Islet precursor cell (in vitro differentiated cells): Measurements from ENCODE around the gene BCAR1.
"Not testable (repeated sequence)": the region's sequence is repeated elsewhere in the genome, so short reads cannot be mapped to it uniquely, and the experiment has no call there.

ENCODE experiments used
- DNase-seq: peaks from one replicate; pipeline ENCODE4 v3.0.0-alpha.2; 2018

Gene BCAR1

DNA sequence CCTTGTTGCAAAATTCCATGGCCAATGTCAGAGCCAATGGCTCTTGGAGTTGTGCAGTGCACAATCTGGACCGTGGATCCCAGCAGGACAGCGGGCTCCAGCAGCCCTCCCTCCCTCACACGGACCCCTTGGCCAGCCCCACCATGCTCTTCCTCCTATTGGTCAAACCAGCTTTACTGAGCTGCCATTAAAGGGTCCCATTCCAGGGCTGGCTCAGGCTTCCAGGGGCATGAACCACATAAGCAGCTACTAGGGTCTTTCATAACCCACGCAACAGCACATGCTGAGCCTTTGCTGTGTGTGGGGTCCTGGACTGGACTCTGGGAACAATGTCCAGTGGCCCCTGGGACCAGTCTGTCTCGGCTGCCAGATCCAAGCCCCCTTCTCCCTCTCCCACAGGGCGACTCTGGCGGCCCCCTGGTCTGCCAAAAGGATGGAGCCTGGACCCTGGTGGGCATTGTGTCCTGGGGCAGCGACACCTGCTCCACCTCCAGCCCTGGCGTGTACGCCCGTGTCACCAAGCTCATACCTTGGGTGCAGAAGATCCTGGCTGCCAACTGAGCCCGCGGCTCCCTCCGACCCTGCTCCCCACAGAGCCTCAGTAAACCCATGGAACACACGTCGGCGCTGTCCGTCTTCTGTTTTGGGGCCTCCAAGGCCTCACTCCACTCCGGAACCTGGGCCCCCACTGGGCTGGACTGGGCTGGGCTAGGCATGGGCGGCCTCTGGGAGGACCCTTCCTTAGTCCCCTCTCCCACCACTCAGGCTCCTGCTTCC, 26.9 kb downstream of the BCAR1 start:
- peak; percentile 60 for DNase-seq

DNA sequence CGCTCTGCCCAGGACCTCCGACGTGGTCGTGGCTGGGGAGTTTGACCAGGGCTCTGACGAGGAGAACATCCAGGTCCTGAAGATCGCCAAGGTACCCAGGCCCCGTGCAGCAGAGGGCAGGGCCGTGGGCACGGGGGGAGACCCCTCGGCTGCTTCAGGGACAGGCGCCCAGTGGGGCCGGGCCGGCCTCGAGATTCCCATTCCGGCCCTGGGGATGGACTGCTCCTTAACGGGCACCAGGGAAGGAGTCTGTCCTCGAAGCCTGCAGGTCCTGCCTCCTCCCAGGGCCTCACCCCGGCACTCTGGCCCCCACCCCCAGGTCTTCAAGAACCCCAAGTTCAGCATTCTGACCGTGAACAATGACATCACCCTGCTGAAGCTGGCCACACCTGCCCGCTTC, 28.3 kb downstream of the BCAR1 start:
- DNase-seq: not testable (repeated sequence)

DNA sequence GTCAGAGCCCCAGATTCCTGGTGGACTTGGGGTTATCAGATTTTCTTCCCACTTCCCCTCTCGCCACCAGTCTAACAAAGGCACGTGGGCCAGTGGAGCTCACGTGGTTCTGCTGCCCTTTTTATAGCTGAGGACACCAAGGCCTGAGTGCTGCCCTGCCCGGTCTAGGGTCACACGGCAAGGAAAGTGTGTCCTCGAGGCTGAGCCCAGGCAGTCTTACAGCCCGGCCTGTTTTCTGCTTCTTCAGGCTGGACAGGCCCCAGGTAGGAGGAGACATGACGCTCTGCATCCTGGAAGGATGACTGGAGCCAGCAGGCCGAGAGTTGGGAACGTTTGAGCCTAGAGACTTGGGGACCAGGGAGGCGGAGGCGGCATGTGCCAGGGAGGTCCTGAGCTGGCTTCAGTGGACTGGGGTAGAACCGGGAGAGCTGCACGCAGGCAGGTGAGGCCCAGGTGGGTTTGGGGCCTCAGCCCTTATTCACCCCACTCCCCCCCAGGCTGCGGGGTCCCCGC, 29.1 kb downstream of the BCAR1 start:
- DNase-seq: no peak

DNA sequence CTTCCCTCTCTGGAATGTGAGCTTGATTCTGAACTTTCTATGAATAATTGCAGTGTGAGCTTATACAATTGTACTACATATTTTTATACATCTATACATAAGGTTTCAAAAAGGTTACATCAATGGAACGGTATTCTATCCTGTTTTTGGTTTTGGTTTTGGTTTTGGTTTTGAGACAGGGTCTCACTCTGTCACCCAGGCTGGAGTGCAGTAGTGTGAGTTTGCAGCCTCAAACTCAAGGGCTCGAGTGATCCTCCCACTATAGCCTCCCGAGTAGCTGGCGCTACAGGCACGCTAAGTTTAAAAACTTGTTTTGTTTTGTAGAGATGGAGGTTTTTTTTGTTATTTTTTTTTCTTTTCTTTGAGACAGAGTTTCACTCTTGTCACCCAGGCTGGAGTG, 31.6 kb downstream of the BCAR1 start:
- no peak for DNase-seq

DNA sequence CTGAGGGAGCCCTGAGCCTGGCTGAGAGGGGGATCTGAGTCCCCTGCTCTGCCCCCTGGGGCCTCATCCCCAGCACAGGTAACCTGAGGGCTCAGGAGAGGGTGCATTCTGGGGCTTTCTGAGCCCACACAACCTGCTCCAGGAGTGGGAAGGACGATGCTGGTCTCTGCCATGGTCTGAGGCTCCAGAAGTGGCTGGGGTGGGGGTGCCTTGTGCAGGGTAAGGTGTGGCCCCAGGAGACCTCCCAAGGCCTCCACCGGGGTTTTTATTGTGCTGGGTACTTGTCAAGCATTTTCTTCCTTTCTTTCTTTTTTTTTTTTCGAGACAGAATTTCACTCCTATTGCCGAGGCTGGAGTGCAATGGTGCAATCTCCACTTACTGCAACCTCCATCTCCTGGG, 32.3 kb downstream of the BCAR1 start:
- DNase-seq: no peak

DNA sequence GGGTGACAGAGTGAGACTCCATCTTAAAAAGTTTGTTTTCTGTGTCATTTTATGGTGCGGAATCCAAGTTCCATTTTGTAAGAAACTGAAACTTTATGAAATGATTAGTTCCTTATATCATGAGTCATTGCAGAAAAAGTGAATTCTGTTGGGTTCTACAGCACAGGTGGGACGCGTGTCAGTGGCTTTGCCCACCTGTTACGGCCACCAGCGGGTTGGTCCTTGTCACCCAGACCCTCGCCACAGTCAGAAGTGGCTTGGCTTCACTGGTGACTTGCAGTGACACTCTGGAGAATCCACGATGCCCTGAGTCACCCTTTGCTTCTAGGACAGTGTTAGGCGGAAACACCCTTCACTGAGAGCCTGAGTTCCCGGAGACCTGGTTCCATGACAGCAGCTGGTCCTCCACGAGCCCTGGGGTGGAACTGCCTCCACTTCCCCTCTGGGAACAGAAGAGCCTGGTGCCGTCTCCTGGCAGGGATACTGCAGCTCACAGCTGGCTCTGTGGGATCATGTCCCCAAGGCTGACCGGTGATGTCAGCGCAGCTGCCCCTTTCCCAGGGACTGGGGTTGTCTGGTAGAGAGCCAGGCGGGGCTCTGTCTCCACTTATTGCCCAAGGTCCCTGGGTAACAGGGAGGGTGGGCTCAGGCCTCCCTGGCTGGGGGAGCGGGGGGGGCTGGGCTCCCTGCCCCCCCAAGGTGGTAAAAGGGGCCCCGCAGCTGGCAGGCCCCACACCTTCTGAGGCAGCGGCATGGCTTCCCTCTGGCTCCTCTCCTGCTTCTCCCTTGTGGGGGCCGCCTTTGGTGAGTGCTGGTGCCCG, 33.0 kb downstream of the BCAR1 start, which contains the start of gene CTRB1:
CTRB1 (plus strand) TSS at position 733 of the 821 bp plus-strand sequence; CDS start at position 753, 20 bp downstream.
- DNase-seq: peak; percentile 52

DNA sequence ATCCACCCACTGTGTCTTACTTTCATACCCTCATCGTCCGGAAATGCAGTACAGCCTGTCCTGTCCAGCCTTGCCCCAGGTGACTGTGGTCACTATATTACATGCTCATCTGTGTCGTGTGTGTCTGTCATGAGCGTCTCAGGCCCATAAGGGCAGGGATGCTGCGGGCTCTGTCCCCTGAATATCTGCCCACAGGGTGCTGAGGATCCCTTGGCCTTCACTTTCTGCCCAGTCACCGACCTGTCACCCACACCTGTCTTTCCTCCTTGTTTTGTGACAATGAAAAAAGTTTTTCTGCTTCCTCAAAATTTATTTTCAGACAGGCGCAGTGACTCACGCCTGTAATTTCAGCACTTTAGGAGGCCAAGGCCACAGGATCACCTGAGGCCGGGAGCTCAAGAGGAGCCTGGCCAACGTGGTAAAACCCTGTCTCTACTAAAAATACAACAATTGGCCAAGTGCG, 34.0 kb downstream of the BCAR1 start:
- DNase-seq: peak; percentile 80

DNA sequence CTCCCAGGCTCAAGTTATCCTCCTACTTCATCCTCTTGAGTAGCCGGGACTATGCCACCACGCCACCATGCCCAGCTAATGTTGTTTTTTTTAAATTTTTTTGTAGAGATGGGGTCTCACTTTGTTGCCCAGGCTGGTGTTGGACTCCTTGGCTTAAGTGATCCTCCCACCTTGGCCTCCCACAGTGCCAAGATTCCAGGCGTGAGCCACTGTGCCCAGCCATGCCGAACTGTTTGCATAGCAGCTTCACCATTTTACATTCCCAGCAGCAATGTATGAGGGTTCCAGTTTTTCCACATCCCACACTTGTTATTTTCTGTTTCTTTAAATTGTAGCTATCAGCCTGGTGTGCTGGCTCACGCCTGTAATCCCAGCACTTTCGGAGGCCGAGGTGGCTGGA, 34.8 kb downstream of the BCAR1 start:
- peak; percentile 40 for DNase-seq

DNA sequence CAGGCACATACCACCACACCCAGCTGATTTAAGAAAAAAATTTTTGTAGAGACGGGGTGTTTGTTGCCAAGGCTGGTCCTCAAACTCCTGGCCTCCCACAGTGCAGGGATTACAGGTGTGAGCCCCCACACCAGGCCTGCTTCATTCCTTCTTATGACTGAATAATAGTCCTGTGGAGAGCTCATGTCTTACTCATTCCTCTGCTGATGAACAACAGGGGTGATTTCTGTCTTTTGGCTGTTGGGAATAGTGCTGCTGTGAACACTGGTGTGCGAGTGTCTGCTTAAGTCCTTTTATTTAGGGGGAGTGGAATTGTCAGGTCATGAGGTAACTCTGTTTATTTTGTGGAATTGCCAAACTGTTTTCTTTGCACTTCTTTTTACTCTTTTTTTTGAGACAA, 35.3 kb downstream of the BCAR1 start:
- no peak for DNase-seq

DNA sequence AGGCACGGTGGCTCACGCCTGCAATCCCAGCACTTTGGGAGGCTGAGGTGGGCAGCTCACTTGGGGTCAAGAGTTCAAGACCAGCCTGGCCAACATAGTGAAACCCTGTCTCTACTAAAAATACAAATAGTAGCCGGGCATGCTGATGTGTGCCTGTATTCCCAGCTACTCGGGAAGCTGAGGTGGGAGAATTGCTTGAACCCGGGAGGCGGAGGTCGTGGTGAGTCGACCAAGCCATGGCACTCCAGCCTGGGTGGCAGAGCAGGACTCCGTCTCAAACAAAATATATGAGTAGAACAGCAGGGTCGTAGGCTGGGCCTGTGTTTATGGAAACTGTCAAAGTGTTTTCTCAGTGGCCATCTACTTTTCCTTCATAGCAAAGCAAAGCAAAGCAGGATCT, 40.1 kb downstream of the BCAR1 start:
- DNase-seq: not testable (repeated sequence)

DNA sequence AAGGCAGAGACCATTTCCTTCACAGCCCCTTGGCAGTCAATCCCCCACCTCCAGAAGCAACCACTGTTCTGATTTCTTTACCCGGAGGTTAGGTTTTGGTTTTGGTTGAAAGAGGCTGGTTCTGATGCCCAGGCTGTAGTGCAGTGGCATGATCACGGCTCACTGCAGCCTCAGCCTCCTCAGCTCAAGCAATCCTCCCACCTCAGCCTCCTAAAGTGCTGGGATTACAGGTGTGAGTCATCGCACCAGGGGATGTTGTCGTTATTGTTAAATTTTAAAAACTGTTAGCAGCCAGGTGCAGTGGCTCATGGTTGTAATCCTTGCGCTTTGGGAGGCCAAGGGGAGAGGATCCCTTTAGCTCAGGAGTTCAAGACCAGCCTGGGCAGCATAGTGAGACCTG, 41.5 kb downstream of the BCAR1 start:
- no peak for DNase-seq

DNA sequence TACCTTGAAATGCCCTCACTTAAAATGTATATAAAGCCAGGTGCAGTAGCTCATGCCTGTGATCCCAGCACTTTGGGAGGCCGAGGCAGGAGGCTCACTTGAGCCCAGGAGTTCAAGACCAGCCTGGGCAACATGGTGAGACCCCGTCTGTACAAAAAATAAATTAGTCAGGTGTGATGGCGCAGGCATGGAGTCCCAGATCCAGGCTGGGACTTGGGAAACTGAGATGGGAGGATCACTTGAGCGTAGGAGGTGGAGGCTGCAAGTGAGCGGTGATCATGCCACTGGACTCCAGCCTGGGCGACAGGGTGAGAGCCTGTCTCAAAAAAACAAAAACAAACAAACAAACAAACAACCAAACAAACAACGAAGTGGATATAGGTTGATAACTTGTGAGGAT, 41.9 kb downstream of the BCAR1 start:
- not testable (repeated sequence) for DNase-seq

DNA sequence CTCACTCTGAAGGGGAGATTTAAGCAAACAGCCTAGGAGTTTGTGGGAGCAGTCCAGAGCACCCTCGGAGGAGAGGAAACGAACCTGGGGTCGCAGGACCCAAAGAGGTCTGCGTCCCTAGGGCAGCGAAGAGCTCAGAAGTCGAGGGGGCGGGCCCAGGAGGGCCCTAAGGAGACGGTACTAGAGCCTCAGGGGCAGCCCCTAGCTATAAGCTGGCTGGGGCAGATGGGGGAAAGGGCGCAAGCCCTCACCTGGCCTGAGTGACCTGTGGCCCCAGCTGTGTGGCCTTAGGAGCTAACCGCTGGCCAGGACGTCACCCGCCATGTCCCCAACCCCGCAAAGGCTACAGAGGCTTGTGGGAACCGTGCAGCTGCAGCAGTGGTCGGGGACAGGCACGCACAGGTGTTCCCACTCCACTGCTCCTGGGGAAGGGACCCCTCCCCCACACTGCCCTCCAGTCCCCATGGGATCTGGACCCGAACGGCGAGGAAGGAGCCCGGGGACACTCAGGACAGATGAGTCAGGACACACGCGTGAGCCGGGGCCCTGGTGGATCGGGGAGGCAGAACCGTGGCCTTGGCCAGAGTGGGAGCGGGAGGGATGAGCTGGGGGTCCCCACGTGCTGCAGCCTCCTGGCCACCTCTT, 42.4 kb downstream of the BCAR1 start:
- no peak for DNase-seq

DNA sequence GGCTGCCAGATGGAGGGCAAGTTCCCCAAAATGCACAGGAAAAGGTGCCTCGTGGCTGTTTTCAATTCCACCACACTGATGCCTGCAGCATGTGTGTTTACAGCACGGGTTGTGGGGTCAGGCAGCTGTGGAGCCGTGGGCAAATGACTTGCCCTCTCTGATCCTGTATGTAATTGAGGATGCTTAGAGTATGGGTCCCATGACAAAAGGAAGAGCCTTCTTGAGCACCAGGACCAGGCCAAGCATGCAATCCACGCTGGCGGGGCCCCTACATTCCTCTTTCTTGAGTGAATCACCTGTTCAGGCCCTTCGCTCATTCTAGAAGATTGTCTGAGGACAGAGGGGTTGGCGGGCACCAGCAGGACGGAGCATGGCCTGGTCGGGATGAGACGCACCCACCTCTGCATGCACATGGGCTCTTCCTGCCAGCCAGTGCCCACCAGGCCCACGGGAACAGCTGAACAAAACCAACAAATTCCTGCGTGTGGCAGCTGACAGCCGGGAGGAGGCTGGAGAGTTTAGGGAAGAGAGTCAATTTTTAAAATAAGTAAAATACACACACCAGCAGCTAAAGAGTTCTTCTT, 43.1 kb downstream of the BCAR1 start:
- DNase-seq: peak; percentile 59

DNA sequence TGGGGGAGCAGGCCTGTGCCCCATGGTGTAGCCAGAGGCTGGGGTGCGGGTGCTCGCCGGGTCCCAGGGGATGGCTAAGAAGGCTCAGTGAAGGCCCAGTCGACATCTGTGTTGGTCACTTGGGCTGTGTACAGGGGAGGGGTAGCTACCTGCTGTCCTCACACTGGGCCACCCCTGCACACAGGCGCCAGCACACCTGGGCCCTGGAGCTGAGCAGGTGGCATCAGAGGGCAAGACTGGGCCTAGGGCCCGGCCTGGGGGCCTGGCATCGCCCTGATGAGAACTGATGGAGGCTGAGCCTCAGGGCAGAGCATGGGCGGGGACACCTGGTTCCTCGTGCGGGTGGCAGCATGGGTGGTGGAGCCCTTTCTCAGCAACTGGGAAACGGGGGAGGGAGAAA, 43.6 kb downstream of the BCAR1 start:
- peak; percentile 55 for DNase-seq

DNA sequence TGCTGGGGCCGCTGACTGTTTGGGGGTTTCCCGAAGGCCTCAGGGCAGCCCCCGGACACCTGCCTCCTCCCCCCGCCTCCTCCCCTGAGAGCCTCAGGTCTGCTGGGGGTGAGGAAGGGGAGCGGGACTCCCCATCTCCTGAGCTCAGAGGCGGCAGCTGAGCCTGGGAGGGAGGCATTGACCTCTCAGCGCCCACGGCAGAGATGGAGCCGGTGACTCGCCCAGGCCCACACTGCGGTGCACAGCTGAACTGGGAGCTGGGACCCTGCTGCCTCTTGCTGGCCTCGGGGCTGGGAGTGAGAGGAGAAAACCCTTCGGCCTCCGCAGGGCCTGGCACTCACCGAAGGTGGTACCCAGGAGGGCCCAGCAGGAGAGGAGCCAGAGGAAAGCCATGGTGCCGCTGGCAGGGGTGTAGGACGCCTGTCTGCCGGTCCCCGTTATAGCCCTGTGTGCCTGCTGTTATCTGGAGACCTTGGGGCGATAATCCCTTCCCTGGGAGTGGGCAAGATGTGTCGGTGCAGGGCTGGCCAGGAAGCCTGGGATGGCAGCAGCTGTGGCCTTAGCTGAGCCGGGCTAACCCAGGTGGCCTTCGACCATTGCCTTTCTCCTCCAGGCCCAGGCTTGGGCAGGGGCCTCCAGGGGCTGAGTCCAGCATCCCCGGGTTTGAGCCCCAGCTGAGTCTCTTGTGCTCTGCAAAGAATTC, 44.5 kb downstream of the BCAR1 start, which contains the start of gene CTRB2:
CTRB2 (minus strand) TSS at position 413 of the 703 bp plus-strand sequence; CDS start at position 393, 20 bp downstream.
- DNase-seq: peak; percentile 65

DNA sequence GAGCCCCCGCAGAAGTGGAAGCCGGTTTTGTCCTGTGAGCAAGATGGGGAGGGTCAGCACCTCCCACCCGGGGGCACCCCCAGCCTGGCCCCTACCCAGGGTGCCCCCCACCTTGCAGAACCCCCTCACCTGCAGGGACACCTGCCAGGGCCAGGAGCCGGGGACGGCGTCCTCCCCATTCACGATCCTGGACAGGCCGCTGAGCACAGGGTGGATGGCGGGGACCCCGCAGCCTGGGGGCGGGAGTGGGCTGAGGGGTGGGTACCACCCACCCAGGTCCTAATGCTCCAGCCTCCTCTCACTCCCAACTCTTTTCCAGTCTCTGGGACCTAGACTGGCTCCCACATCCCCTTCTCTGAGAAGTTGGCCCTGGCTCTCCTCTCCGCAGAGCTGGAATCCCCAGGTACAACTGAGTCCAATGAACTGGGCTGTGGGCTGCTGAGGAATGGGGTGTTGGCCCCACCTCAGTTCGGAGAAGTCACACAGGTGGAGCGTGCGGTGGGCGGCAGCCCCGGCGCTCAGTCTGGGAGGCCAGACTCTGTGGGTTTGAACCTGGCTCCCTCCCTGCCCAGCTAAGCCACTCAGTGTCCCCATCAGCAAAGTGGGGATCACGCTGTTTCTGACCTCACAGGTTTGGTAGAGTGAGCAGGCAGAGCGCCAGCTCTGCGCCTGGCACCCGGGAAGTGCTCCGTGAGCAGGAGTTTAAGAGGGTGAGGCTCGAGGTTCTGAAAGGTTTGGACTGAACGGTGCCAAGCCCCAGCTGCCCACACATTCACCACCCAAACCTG, 45.3 kb downstream of the BCAR1 start:
- DNase-seq: not testable (repeated sequence)

DNA sequence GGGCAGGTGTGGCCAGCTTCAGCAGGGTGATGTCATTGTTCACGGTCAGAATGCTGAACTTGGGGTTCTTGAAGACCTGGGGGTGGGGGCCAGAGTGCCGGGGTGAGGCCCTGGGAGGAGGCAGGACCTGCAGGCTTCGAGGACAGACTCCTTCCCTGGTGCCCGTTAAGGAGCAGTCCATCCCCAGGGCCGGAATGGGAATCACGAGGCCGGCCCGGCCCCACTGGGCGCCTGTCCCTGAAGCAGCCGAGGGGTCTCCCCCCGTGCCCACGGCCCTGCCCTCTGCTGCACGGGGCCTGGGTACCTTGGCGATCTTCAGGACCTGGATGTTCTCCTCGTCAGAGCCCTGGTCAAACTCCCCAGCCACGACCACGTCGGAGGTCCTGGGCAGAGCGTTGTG, 46.0 kb downstream of the BCAR1 start:
- DNase-seq: not testable (repeated sequence)

DNA sequence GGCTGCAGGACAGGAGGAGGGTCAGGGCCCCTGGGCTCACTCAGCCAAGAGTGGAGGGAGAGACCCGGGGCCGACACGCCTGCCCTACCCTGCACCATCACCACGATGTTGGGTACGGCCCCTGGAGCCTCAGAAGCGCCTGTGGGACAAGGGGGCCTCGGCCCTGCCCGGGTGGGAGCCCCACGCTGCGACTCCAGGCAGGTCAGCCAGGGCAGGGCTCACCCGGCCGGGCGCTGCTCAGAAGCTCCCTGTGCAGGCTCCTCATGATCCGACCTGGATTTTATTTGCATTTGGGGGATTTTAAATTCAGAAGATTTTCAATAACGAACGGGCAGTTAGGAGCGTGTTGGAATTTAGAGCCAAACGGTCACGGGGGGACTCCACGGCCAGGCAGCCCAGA, 46.5 kb downstream of the BCAR1 start:
- not testable (repeated sequence) for DNase-seq

DNA sequence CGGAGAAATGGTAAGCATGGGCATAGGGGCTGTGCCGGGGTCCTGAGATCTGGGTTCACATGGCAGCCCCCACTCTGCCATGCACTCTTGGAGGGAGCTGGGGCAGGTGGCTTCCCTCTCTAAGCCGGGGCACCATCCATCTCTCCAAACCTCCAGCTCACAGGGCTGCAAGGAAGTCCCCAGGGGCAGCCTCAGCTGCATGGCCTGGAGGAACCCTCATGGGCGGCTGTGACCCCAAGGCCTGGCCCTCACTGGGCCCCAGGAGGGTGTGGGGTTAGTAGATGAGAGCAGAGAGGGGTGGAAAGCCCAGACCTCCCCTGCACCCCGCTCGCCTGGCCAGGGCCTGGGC, 47.0 kb downstream of the BCAR1 start:
- DNase-seq: no peak
